ENCODE measurements around the gene COL8A2.

- TF ChIP-seq CTCF (IDR thresholded peaks at IDR 0.05; ENCODE audit: low read depth, low read length) = no peak
- no peak for TF ChIP-seq POLR2A (IDR thresholded peaks at IDR 0.05; ENCODE audit: extremely low read depth, insufficient read length)
- TF ChIP-seq MYC (IDR thresholded peaks at IDR 0.05; ENCODE audit: low read depth, low read length) = no peak
- no peak for TF ChIP-seq MAX (IDR thresholded peaks at IDR 0.05; ENCODE audit: low read depth, low read length)
Measured at GRCh38 chr1:36089393-36090121, 35.5 kb downstream of the COL8A2 start.
